Measurements from ENCODE around the gene YES1.

DNA sequence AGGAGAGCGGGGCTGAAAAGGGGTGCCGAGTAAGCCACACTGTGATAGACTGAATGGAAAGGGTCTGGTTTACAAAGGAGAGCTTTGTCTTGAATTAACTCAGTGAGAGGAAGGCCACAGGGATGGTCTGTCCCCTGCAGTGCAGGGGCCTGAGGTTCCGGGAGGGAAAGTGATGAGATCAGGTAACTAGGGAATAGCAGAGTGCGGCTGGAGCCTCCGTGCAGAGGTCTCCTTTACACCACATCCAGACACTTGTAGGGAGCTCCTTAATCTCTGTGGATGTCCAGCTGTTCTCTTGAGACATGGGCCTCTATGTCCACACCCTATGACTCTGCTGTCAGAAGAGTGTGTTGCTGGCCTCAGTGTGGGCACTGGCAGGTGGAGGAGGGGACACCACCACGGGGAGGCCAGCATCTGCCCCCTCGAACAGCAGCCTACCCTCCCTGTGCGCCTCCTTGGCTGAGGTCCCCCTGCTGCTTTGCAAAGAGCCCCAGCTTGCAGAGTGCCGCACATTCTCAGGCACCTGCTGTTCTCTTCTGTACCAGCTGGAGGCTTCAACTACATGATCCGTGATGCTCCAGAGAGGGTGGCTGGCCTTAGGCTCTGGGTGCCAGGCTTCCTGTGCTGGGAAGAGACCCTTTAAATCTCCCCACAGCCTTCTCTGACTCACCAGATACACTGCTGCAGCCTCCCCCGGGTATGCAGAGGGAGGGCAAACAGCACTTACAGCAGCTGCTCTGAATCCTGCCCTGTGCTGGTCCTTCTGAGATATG lies 125.5 kb downstream of the YES1 start:
- no peak for TF ChIP-seq CBFB (CRISPR knock-in tag; IDR thresholded peaks at IDR 0.05)
- TF ChIP-seq, protein P1, sequence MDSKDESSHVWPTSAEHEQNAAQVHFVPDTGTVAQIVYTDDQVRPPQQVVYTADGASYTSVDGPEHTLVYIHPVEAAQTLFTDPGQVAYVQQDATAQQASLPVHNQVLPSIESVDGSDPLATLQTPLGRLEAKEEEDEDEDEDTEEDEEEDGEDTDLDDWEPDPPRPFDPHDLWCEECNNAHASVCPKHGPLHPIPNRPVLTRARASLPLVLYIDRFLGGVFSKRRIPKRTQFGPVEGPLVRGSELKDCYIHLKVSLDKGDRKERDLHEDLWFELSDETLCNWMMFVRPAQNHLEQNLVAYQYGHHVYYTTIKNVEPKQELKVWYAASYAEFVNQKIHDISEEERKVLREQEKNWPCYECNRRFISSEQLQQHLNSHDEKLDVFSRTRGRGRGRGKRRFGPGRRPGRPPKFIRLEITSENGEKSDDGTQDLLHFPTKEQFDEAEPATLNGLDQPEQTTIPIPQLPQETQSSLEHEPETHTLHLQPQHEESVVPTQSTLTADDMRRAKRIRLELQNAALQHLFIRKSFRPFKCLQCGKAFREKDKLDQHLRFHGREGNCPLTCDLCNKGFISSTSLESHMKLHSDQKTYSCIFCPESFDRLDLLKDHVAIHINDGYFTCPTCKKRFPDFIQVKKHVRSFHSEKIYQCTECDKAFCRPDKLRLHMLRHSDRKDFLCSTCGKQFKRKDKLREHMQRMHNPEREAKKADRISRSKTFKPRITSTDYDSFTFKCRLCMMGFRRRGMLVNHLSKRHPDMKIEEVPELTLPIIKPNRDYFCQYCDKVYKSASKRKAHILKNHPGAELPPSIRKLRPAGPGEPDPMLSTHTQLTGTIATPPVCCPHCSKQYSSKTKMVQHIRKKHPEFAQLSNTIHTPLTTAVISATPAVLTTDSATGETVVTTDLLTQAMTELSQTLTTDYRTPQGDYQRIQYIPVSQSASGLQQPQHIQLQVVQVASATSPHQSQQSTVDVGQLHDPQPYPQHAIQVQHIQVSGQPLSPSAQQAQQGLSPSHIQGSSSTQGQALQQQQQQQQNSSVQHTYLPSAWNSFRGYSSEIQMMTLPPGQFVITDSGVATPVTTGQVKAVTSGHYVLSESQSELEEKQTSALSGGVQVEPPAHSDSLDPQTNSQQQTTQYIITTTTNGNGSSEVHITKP (CRISPR knock-in tag; IDR thresholded peaks at IDR 0.05; ENCODE audit: low read depth), result no peak
- TF ChIP-seq, protein P2, sequence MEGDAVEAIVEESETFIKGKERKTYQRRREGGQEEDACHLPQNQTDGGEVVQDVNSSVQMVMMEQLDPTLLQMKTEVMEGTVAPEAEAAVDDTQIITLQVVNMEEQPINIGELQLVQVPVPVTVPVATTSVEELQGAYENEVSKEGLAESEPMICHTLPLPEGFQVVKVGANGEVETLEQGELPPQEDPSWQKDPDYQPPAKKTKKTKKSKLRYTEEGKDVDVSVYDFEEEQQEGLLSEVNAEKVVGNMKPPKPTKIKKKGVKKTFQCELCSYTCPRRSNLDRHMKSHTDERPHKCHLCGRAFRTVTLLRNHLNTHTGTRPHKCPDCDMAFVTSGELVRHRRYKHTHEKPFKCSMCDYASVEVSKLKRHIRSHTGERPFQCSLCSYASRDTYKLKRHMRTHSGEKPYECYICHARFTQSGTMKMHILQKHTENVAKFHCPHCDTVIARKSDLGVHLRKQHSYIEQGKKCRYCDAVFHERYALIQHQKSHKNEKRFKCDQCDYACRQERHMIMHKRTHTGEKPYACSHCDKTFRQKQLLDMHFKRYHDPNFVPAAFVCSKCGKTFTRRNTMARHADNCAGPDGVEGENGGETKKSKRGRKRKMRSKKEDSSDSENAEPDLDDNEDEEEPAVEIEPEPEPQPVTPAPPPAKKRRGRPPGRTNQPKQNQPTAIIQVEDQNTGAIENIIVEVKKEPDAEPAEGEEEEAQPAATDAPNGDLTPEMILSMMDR (CRISPR knock-in tag; IDR thresholded peaks at IDR 0.05), result no peak
- no peak for TF ChIP-seq ZFY (CRISPR knock-in tag; IDR thresholded peaks at IDR 0.05)
- no peak for TF ChIP-seq KLF15 (CRISPR knock-in tag; IDR thresholded peaks at IDR 0.05; ENCODE audit: borderline replicate concordance)
- no peak for TF ChIP-seq TAF1 (CRISPR knock-in tag; IDR thresholded peaks at IDR 0.05)
- TF ChIP-seq KMT2B (CRISPR knock-in tag; IDR thresholded peaks at IDR 0.05), result no peak
- TF ChIP-seq, protein P3, sequence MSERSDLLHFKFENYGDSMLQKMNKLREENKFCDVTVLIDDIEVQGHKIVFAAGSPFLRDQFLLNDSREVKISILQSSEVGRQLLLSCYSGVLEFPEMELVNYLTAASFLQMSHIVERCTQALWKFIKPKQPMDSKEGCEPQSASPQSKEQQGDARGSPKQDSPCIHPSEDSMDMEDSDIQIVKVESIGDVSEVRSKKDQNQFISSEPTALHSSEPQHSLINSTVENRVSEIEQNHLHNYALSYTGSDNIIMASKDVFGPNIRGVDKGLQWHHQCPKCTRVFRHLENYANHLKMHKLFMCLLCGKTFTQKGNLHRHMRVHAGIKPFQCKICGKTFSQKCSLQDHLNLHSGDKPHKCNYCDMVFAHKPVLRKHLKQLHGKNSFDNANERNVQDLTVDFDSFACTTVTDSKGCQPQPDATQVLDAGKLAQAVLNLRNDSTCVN (CRISPR knock-in tag; IDR thresholded peaks at IDR 0.05; ENCODE audit: borderline replicate concordance), result no peak
- TF ChIP-seq ZNF143 (CRISPR knock-in tag; IDR thresholded peaks at IDR 0.05), result no peak
- TF ChIP-seq, protein P4, sequence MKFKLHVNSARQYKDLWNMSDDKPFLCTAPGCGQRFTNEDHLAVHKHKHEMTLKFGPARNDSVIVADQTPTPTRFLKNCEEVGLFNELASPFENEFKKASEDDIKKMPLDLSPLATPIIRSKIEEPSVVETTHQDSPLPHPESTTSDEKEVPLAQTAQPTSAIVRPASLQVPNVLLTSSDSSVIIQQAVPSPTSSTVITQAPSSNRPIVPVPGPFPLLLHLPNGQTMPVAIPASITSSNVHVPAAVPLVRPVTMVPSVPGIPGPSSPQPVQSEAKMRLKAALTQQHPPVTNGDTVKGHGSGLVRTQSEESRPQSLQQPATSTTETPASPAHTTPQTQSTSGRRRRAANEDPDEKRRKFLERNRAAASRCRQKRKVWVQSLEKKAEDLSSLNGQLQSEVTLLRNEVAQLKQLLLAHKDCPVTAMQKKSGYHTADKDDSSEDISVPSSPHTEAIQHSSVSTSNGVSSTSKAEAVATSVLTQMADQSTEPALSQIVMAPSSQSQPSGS (CRISPR knock-in tag; IDR thresholded peaks at IDR 0.05), result no peak
- no peak for TF ChIP-seq CEBPB (IDR thresholded peaks at IDR 0.05; ENCODE audit: borderline replicate concordance, low read depth, low read length)
- TF ChIP-seq, protein P5, sequence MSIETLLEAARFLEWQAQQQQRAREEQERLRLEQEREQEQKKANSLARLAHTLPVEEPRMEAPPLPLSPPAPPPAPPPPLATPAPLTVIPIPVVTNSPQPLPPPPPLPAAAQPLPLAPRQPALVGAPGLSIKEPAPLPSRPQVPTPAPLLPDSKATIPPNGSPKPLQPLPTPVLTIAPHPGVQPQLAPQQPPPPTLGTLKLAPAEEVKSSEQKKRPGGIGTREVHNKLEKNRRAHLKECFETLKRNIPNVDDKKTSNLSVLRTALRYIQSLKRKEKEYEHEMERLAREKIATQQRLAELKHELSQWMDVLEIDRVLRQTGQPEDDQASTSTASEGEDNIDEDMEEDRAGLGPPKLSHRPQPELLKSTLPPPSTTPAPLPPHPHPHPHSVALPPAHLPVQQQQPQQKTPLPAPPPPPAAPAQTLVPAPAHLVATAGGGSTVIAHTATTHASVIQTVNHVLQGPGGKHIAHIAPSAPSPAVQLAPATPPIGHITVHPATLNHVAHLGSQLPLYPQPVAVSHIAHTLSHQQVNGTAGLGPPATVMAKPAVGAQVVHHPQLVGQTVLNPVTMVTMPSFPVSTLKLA (IDR thresholded peaks at IDR 0.05), result no peak
- no peak for TF ChIP-seq NR2F1 (CRISPR knock-in tag; IDR thresholded peaks at IDR 0.05)
- TF ChIP-seq MAFK (conservative IDR thresholded peaks at IDR 0.05 in 1 of 2, IDR thresholded peaks at IDR 0.05 in 1 of 2; ENCODE audit: low read length in 2 of 2), result no peak

Data from HepG2 (cell line).